Stomach (tissue), 9 donors: ENCODE data around the gene CDH2. TPM values are rescaled to one million over a fixed set of nuclear protein-coding genes. Genes with fewer than 3 reads are reported as not detected.

Experiments used
- DNase-seq, 2 donors: peaks; one replicate each; pipeline versions ENCODE4 v3.0.0 to v3.0.0-alpha.2; 2013 to 2019
- H3K27ac ChIP-seq, 5 donors: fragments of 200-600 bp in 4 of 5; sonication (generic) in 4 of 5; one replicate each; pipeline ENCODE4 v1.5.1; 2013 to 2019; ENCODE audit warnings: mild to moderate bottlenecking in 1 of 5, moderate library complexity in 1 of 5
- H3K27me3 ChIP-seq, 3 donors: fragments of 200-600 bp; sonication (generic); one replicate each; pipeline ENCODE4 v1.5.1; 2017 to 2019; ENCODE audit warnings: mixed run types in 1 of 3
- H3K36me3 ChIP-seq, 4 donors: fragments of 200-600 bp; sonication (generic); 1 replicate in 3 of 4; 2 replicates in 1 of 4; pipeline ENCODE4 v1.5.1; 2016 to 2019
- H3K4me1 ChIP-seq, 4 donors: fragments of 200-600 bp; sonication (generic); one replicate each; pipeline ENCODE4 v1.5.1; 2016 to 2019
- H3K4me3 ChIP-seq, 4 donors: fragments of 200-600 bp; sonication (generic) in 3 of 4; one replicate each; pipeline ENCODE4 v1.5.1; 2016 to 2019; ENCODE audit warnings: mild to moderate bottlenecking in 1 of 4
- H3K9me3 ChIP-seq, 4 donors: fragments of 200-600 bp; sonication (generic); one replicate each; pipeline ENCODE4 v1.5.1; 2016 to 2019
- CTCF ChIP-seq, 7 experiments: fragments of 450-650 bp in 4 of 7; fragments of 200-600 bp in 3 of 7; sonication (generic) in 3 of 7; IDR thresholded peaks; one replicate each; pipeline ENCODE4 v1.5.1; 2016 to 2019; ENCODE audit warnings: antibody characterized with exemption in 7 of 7, control low read depth in 2 of 7, mild to moderate bottlenecking in 1 of 7
- EP300 ChIP-seq: sonication (generic); formaldehyde crosslinking; IDR thresholded peaks from one replicate; pipeline ENCODE4 v1.6.1; 2017; ENCODE audit warnings: antibody characterized with exemption
- POLR2A ChIP-seq, 4 donors: fragments of 450-650 bp; IDR thresholded peaks; one replicate each; pipeline ENCODE4 v1.6.1; 2016; ENCODE audit warnings: antibody characterized with exemption in 4 of 4, control low read depth in 2 of 4, mild to moderate bottlenecking in 1 of 4, moderate library complexity in 1 of 4
- POLR2AphosphoS5 ChIP-seq, 3 donors: sonication (generic); formaldehyde crosslinking; IDR thresholded peaks; one replicate each; pipeline ENCODE4 v1.6.1; 2016; ENCODE audit warnings: antibody characterized with exemption in 3 of 3
- whole genome bisulfite sequencing, 5 donors: extraction: QIAGEN DNeasy Blood & Tissue Kit in 3 of 5; methylation state at CpG; one replicate each; pipeline versions ENCODE4 v1.1.5 to v1.1.7; 2013 to 2018; 5-methylcytosine and 5-hydroxymethylcytosine counted together
- intact Hi-C: fragments of 100-400 bp; cut with DNase I; formaldehyde crosslinking; loops from one replicate; pipeline ENCODE4 v1.15.1; 2023; ENCODE audit warnings: low total_unique reads
- polyA plus RNA-seq, 3 donors: library from polyadenylated mRNA; stranded (reverse); fragments of 200-250 nt; gene quantifications; one replicate each; pipeline ENCODE4 v1.2.3, GENCODE V29; 2013
- total RNA-seq, 5 donors: library from RNA; depleted of rRNA; stranded (reverse); fragments of >200 nt; gene quantifications; one replicate each; pipeline versions ENCODE4 v1.1.0 to v1.2.3, GENCODE V29; 2014 to 2016
- donor health status: healthy with polysubstance abuse.
- donor health status: Bipolar disorder and iron deficiency.
- donor health status: healthy.

The CDH2 gene
- total and polyA plus RNA-seq, 8 donors = 0.58 to 21.9 (median 5.7) TPM

DNA sequence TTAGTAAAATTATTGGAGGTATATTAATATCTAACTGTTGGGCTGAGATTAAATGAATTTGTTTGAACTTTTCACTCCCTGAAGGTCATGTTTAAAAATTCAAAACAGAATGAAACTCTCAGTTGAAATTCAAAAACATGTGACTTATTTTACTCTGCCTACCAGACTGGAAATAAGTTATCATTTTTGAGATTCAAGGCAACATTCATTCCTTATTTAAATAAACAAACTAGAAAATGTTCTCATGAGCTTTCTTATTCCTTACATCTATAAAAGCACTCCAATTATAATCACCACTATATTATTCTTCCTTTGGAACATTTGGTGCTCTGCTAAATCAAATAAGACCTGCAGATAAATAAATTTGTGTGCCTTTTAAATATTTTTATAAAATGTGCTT, 217.8 kb downstream of the CDH2 start:
- H3K4me3 ChIP-seq = no peak overlapping the region
- H3K4me1 ChIP-seq = no peaks in the 10 kb centered on the region
- H3K36me3 ChIP-seq = no peaks in the 10 kb centered on the region
- H3K9me3 ChIP-seq = no peaks in the 10 kb centered on the region
- H3K27ac ChIP-seq = no peak overlapping the region
- H3K27me3 ChIP-seq = no peaks in the 10 kb centered on the region
- TF ChIP-seq POLR2AphosphoS5 (IDR thresholded peaks at IDR 0.05) (no peak), EP300 (no peak), POLR2A (IDR thresholded peaks at IDR 0.05) (no peak), CTCF (IDR thresholded peaks at IDR 0.05) (no peak)
- intact Hi-C loops = no loop called here
- DNase-seq = no peak

DNA sequence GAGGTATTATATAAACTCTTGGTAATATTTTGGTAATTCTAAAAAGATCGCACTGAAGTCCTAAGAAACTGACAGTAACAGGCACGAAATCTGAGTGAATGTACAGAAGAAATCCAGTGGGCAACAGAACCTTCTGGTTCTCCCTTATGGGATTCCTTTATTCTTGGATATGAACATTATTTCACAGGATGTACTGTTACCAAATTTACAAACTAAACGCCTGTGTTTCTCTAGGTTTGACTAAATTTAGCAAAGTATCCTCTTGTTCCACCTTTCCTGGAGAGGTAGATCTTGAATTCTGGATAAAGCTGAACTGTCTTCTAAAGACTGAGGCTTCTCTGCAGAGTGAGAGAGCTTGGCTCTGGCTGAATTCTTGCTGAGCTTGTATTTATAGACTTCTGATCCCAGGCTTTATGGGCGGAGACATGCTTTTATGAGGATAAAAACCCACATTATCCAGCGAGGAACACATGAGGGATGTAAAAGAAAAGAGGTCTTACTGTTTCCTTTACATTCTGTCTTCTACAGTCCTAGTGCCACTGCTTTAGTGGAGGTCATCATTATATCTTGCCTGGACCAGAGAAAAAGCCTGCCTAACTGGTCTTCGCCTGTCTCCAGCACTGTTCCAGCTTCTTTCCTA, 220.8 kb downstream of the CDH2 start:
- DNase-seq = no peak
- WGBS, 5 donors = 71 to 82% (median 76%) methylated on average over 6 of the region's 6 CpGs
- TF ChIP-seq EP300 = no peak
- no peak for TF ChIP-seq POLR2A (IDR thresholded peaks at IDR 0.05)
- TF ChIP-seq CTCF (IDR thresholded peaks at IDR 0.05) = no peak
- TF ChIP-seq POLR2AphosphoS5 (IDR thresholded peaks at IDR 0.05) = no peak
- Histone ChIP-seq H3K4me1 (no peaks in the 10 kb centered on the region), H3K9me3 (no peaks in the 10 kb centered on the region), H3K36me3 (no peaks in the 10 kb centered on the region), H3K4me3 (no peak overlapping the region), H3K27ac (no peak overlapping the region), H3K27me3 (no peaks in the 10 kb centered on the region)
- intact Hi-C loops = no loop called here

- 60 to 80% (median 76%) methylated on average over 3 of the region's 3 CpGs for WGBS, 5 donors
- peak in 1 of 2 donors; percentile 24 for DNase-seq
- Histone ChIP-seq H3K27me3 (no peaks in the 10 kb centered on the region), H3K27ac (no peak overlapping the region), H3K36me3 (no peaks in the 10 kb centered on the region), H3K9me3 (no peaks in the 10 kb centered on the region), H3K4me1 (no peaks in the 10 kb centered on the region), H3K4me3 (no peak overlapping the region)
- intact Hi-C loops = no loop called here
- TF ChIP-seq EP300 = no peak
- TF ChIP-seq CTCF (IDR thresholded peaks at IDR 0.05) = no peak
- no peak for TF ChIP-seq POLR2AphosphoS5 (IDR thresholded peaks at IDR 0.05)
- TF ChIP-seq POLR2A (IDR thresholded peaks at IDR 0.05) = no peak
Measured at GRCh38 chr18:27954226-27954625, 222.7 kb downstream of the CDH2 start.

DNA sequence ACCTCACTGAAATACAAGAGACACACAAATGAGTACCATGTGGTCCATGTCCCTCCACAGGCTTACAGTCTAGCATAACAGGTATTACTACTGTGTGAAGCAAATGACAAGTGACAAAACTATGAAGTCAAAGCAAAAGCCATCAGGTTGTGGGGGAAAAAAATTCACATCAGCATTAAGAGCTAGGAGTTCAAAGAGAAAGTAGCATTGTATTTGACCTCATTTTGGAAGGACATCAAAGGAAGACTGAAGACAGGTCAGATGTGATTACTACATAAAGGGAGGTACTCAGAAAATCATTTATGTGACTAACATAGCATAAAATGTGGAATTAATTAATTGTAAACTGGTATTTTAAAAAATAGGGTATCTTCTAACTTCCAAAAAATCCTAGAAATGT, 224.2 kb downstream of the CDH2 start:
- H3K27me3 ChIP-seq = no peaks in the 10 kb centered on the region
- intact Hi-C loops = no loop called here
- no peak overlapping the region for H3K4me3 ChIP-seq
- no peaks in the 10 kb centered on the region for H3K4me1 ChIP-seq
- no peak overlapping the region for H3K27ac ChIP-seq
- H3K9me3 ChIP-seq = no peaks in the 10 kb centered on the region
- no peak for DNase-seq
- TF ChIP-seq POLR2AphosphoS5 (IDR thresholded peaks at IDR 0.05) (no peak), EP300 (no peak), POLR2A (IDR thresholded peaks at IDR 0.05) (no peak), CTCF (IDR thresholded peaks at IDR 0.05) (no peak)
- no peaks in the 10 kb centered on the region for H3K36me3 ChIP-seq
